Spleen (tissue), 11 donors: Measurements from ENCODE around the gene RILPL1. TPM values are rescaled to one million over a fixed set of nuclear protein-coding genes. Genes with fewer than 3 reads are reported as not detected.
"Not testable (repeated sequence)": the region's sequence is repeated elsewhere in the genome, so short reads cannot be mapped to it uniquely, and the experiment has no call there.

Source experiments
- DNase-seq: peaks from one replicate; pipeline ENCODE4 v3.0.0-alpha.2; 2020
- H3K27ac ChIP-seq, 8 donors: fragments of 200-600 bp; sonication (generic) in 7 of 8; 1 replicate in 4 of 8; 2 replicates in 4 of 8; pipeline versions ENCODE4 v1.5.0 to v1.8.0; 2016 to 2021; ENCODE audit warnings: inconsistent platforms in 4 of 8, mild to moderate bottlenecking in 4 of 8, moderate library complexity in 1 of 8
- H3K27me3 ChIP-seq, 7 donors: fragments of 200-600 bp; sonication (generic) in 6 of 7; replicated peaks in 1 of 7; 1 replicate in 4 of 7; 2 replicates in 3 of 7; pipeline versions ENCODE4 v1.5.0 to v1.8.0; 2016 to 2021; ENCODE audit warnings: inconsistent platforms in 3 of 7, mild to moderate bottlenecking in 1 of 7
- H3K36me3 ChIP-seq, 6 donors: fragments of 200-600 bp; sonication (generic) in 5 of 6; 1 replicate in 4 of 6; 2 replicates in 2 of 6; pipeline versions ENCODE4 v1.5.0 to v1.8.0; 2016 to 2021; ENCODE audit warnings: inconsistent platforms in 2 of 6
- H3K4me1 ChIP-seq, 6 donors: fragments of 200-600 bp; sonication (generic) in 5 of 6; 1 replicate in 3 of 6; 2 replicates in 3 of 6; pipeline versions ENCODE4 v1.5.0 to v1.8.0; 2016 to 2021; ENCODE audit warnings: inconsistent platforms in 3 of 6
- H3K4me3 ChIP-seq, 8 donors: fragments of 200-600 bp; sonication (generic) in 7 of 8; 1 replicate in 4 of 8; 2 replicates in 4 of 8; pipeline versions ENCODE4 v1.5.0 to v1.8.0; 2016 to 2021; ENCODE audit warnings: inconsistent platforms in 4 of 8, mild to moderate bottlenecking in 4 of 8, moderate library complexity in 2 of 8
- H3K9me3 ChIP-seq, 8 donors: fragments of 200-600 bp; sonication (generic) in 7 of 8; 1 replicate in 4 of 8; 2 replicates in 4 of 8; pipeline versions ENCODE4 v1.5.0 to v1.8.0; 2016 to 2021; ENCODE audit warnings: inconsistent platforms in 4 of 8
- POLR2A ChIP-seq, 3 donors: fragments of 450-650 bp; IDR thresholded peaks; one replicate each; pipeline ENCODE4 v1.5.1; 2017; ENCODE audit warnings: antibody characterized with exemption in 3 of 3, mild to moderate bottlenecking in 1 of 3
- POLR2AphosphoS5 ChIP-seq, 3 donors: sonication (generic); formaldehyde crosslinking; IDR thresholded peaks; one replicate each; pipeline ENCODE4 v1.5.1; 2017; ENCODE audit warnings: antibody characterized with exemption in 3 of 3
- WGBS, 5 donors: extraction: QIAGEN DNeasy Blood & Tissue Kit in 3 of 5; methylation state at CpG; one replicate each; pipeline versions ENCODE4 v1.1.5 to v1.1.7; 2013 to 2018; 5-methylcytosine and 5-hydroxymethylcytosine counted together
- intact Hi-C: fragments of 100-400 bp; cut with DNase I; formaldehyde crosslinking; loops from one replicate; pipeline ENCODE4 v1.15.0; 2023; ENCODE audit warnings: low total_unique reads
- polyA plus RNA-seq, 3 donors: library from polyadenylated mRNA; stranded (reverse); fragments of 200-250 nt; gene quantifications; one replicate each; pipeline ENCODE4 v1.2.1, GENCODE V29; 2013
- total RNA-seq, 7 donors: library from RNA; depleted of rRNA in 3 of 7; stranded (reverse); fragments of >200 nt in 3 of 7; fragmentation: NEBNext Ultra II Directional in 4 of 7; extraction: Animal tissue kit (Norgen Biotek cat#: 25700) in 4 of 7; gene quantifications; one replicate each; pipeline versions ENCODE4 v1.1.0 to v1.2.1, GENCODE V29; 2016 to 2021
- TF ChIP-seq, protein P1 (sequence below), 11 experiments: fragments of 200-600 bp in 7 of 11; fragments of 450-650 bp in 4 of 11; sonication (generic) in 4 of 11; IDR thresholded peaks in 8 of 11; conservative IDR thresholded peaks in 3 of 11; 1 replicate in 7 of 11; 2 replicates in 4 of 11; pipeline versions ENCODE4 v1.4.0 to v1.8.0; 2016 to 2021; ENCODE audit warnings: antibody characterized with exemption in 11 of 11, inconsistent platforms in 4 of 11, mild to moderate bottlenecking in 1 of 11
- donor health status: healthy with polysubstance abuse.
- donor health status: DM: no; HTN: no; CAD: no; lungs with moderate emphysema.
- donor health status: DM: no; HTN: no; CAD: no.
- donor health status: Bipolar disorder and iron deficiency.
- donor health status: healthy.
- donor health status: DM: no; HTN: no; CAD: no.
- donor health status: DM: yes; HTN: yes; CAD: no.

RILPL1 gene
- total and polyA plus RNA-seq, 10 donors = 3.2 to 13.6 (median 9.0) TPM

- no peak for DNase-seq
- H3K4me1 ChIP-seq = no peaks in the 10 kb centered on the region
- H3K4me3 ChIP-seq = no peak overlapping the region
- H3K9me3 ChIP-seq = no peaks in the 10 kb centered on the region
- H3K27ac ChIP-seq = no peak overlapping the region
- intact Hi-C loops = no loop called here
- no peaks in the 10 kb centered on the region for H3K27me3 ChIP-seq
- no peak for TF ChIP-seq POLR2AphosphoS5 (IDR thresholded peaks at IDR 0.05)
- TF ChIP-seq, protein P1, sequence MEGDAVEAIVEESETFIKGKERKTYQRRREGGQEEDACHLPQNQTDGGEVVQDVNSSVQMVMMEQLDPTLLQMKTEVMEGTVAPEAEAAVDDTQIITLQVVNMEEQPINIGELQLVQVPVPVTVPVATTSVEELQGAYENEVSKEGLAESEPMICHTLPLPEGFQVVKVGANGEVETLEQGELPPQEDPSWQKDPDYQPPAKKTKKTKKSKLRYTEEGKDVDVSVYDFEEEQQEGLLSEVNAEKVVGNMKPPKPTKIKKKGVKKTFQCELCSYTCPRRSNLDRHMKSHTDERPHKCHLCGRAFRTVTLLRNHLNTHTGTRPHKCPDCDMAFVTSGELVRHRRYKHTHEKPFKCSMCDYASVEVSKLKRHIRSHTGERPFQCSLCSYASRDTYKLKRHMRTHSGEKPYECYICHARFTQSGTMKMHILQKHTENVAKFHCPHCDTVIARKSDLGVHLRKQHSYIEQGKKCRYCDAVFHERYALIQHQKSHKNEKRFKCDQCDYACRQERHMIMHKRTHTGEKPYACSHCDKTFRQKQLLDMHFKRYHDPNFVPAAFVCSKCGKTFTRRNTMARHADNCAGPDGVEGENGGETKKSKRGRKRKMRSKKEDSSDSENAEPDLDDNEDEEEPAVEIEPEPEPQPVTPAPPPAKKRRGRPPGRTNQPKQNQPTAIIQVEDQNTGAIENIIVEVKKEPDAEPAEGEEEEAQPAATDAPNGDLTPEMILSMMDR (IDR thresholded peaks at IDR 0.05 in 8 of 11, conservative IDR thresholded peaks at IDR 0.05 in 3 of 11) = no peak
- TF ChIP-seq POLR2A (IDR thresholded peaks at IDR 0.05) = no peak
- no peaks in the 10 kb centered on the region for H3K36me3 ChIP-seq
Observed at GRCh38 chr12:123546281-123546680, 12.8 kb upstream of the RILPL1 start.

- TF ChIP-seq, protein P1 (IDR thresholded peaks at IDR 0.05 in 8 of 11, conservative IDR thresholded peaks at IDR 0.05 in 3 of 11) = no peak
- TF ChIP-seq POLR2A (IDR thresholded peaks at IDR 0.05) (no peak), POLR2AphosphoS5 (IDR thresholded peaks at IDR 0.05) (no peak)
Observed at GRCh38 chr12:123543541-123543940, 10.0 kb upstream of the RILPL1 start.

DNA sequence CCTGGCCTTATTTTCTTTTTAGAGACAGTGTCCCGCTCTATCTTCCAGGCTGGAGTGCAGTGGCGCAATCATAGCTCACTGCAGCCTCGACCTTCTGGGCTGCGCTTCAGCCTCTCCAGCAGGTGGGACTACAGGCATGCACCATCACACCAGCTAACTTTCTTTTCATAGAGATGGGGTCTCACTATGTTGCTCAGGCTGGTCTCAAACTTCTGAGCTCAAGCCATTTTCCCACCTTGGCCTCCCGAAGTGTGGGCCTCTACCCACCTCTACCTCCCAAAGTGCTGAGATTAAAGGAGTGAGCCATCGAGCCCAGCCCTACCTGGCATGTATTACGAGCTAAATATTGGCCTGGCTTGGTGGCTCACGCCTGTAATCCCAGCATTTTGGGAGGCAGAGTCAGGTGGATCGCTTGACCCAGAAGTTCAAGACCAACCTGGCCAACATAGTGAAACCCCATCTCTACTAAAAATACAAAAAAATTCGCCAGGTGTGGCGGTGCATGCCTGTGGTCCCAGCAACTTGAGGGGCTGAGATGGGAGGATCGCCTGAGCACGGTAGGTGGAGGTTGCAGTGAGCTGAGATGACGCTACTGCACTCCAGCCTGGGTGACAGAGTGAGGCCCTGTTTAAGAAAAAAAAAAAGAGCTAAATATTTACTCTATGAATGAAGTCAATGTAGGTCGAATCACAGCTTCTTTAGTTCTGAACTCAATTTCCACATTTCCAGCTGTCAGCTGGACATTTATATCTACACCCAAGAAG, 7.6 kb upstream of the RILPL1 start:
- H3K4me1 ChIP-seq = no peaks in the 10 kb centered on the region
- H3K4me3 ChIP-seq = no peak overlapping the region
- WGBS, 5 donors = 87 to 93% (median 89%) methylated on average over 15 of the region's 15 CpGs
- H3K27ac ChIP-seq = no peak overlapping the region
- no peaks in the 10 kb centered on the region for H3K9me3 ChIP-seq
- TF ChIP-seq POLR2AphosphoS5 (IDR thresholded peaks at IDR 0.05) = no peak
- TF ChIP-seq, protein P1 (IDR thresholded peaks at IDR 0.05 in 8 of 11, conservative IDR thresholded peaks at IDR 0.05 in 3 of 11) = no peak
- no peak for TF ChIP-seq POLR2A (IDR thresholded peaks at IDR 0.05)
- peaks cover 0 to 4% (median 0%) of the 10 kb centered on the region in 7 donors for H3K27me3 ChIP-seq
- H3K36me3 ChIP-seq = no peaks in the 10 kb centered on the region
- no peak for DNase-seq
- intact Hi-C loops = no loop called here

More at GRCh38 chr12:123543541-123543940, 10.0 kb upstream of the RILPL1 start:
- Histone ChIP-seq H3K27ac (no peak overlapping the region), H3K9me3 (no peaks in the 10 kb centered on the region), H3K27me3 (peaks cover 0 to 2% (median 0%) of the 10 kb centered on the region in 7 donors), H3K4me1 (no peaks in the 10 kb centered on the region), H3K36me3 (no peaks in the 10 kb centered on the region), H3K4me3 (no peak overlapping the region)
- 80 to 97% (median 95%) methylated on average over 4 of the region's 4 CpGs for WGBS, 5 donors
- no peak for DNase-seq
- intact Hi-C loops = no loop called here

DNA sequence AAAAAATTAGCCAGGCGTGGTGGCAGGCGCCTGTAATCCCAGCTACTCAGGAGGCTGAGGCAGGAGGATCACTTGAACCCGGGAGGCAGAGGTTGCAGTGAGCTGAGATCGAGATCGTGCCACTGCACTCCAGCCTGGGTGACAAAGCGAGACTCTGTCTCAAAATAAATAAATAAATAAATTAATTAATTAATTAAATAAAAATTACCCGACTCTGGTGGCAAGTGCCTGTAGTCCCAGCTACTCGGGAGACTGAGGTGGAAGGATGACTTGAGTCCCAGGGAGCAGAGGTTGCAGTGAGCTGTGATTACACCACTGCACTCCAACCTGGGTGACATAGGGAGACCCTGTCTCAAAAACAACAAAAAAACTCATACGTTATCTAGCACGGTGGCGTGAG, 2.4 kb upstream of the RILPL1 start:
- 80 to 85% (median 82%) methylated on average over 11 of the region's 11 CpGs for WGBS, 5 donors
- peaks cover 0 to 18% (median 0%) of the 10 kb centered on the region in 7 donors for H3K27me3 ChIP-seq
- intact Hi-C loops = not testable (repeated sequence)

More for the DNA sequence above, 2.4 kb upstream of the RILPL1 start:
- H3K36me3 ChIP-seq, H3K27ac ChIP-seq, DNase-seq, H3K4me3 ChIP-seq, H3K9me3 ChIP-seq: not testable (repeated sequence)
- H3K4me1 ChIP-seq = peaks cover 9 to 32% (median 28%) of the 10 kb centered on the region in 6 donors
